Kidney (tissue), 14 donors: ENCODE data around the gene LPA. TPM values are rescaled to one million over a fixed set of nuclear protein-coding genes. Genes with fewer than 3 reads are reported as not detected.
A peak's percentile ranks its signal among the peaks of the same experiment; 100 is the strongest.

Experiments used
- DNase-seq, 5 donors: peaks; one replicate each; pipeline ENCODE4 v3.0.0-alpha.2; 2013 to 2020
- FAIRE-seq: peaks from 2 replicates; lab custom pipeline; 2012; peaks lifted over from hg19 to GRCh38; lab: Jason Lieb, UNC
- H3K27ac ChIP-seq, 2 donors: one replicate each; pipeline ENCODE4 v1.7.0; 2013; ENCODE audit warnings: low read depth in 2 of 2, low read length in 2 of 2, inconsistent platforms in 1 of 2
- H3K27me3 ChIP-seq: one replicate; pipeline ENCODE4 v1.7.1; 2013; ENCODE audit warnings: low read length, inconsistent platforms; ENCODE audit not compliant: control insufficient read depth, insufficient read depth
- H3K36me3 ChIP-seq, 3 donors: one replicate each; pipeline versions ENCODE4 v1.7.0 to v1.7.1; 2013; ENCODE audit warnings: low read length in 3 of 3, control low read depth in 1 of 3, inconsistent platforms in 1 of 3; ENCODE audit not compliant: insufficient read depth in 3 of 3, control insufficient read depth in 2 of 3
- H3K4me1 ChIP-seq, 3 donors: one replicate each; pipeline versions ENCODE4 v1.7.0 to v1.7.1; 2013; ENCODE audit warnings: low read length in 3 of 3, inconsistent platforms in 1 of 3, low read depth in 1 of 3; ENCODE audit not compliant: control insufficient read depth in 2 of 3, insufficient read depth in 2 of 3
- H3K4me3 ChIP-seq, 3 donors: one replicate each; pipeline versions ENCODE4 v1.7.0 to v1.8.1; 2013; ENCODE audit warnings: low read length in 3 of 3, control low read depth in 1 of 3, inconsistent platforms in 1 of 3
- H3K9ac ChIP-seq, 3 donors: one replicate each; pipeline versions ENCODE4 v1.7.0 to v1.7.1; 2013; ENCODE audit warnings: low read length in 3 of 3, control low read depth in 1 of 3, inconsistent platforms in 1 of 3
- H3K9me3 ChIP-seq, 3 donors: one replicate each; pipeline versions ENCODE4 v1.7.0 to v1.7.1; 2013; ENCODE audit warnings: low read length in 3 of 3, control low read depth in 1 of 3, inconsistent platforms in 1 of 3; ENCODE audit not compliant: control insufficient read depth in 2 of 3, insufficient read depth in 1 of 3
- intact Hi-C: fragments of 100-400 bp; cut with DNase I; formaldehyde crosslinking; loops from one replicate; pipeline ENCODE4 v1.11.1; 2022
- polyA plus RNA-seq: library from polyadenylated mRNA; stranded (reverse); fragments of 350-450 nt; fragmentation: Illumina TruSeq; extraction: RNeasy Lipid Tissue Mini Kit (QIAGEN cat#74804); gene quantifications from one replicate; pipeline ENCODE4 v1.2.3, GENCODE V29; 2014; ENCODE audit warnings: low read depth, low replicate concordance; ENCODE audit not compliant: insufficient read depth
- total RNA-seq: library from RNA; stranded (reverse); fragmentation: NEBNext Ultra II Directional; extraction: Animal tissue kit (Norgen Biotek cat#: 25700); gene quantifications from one replicate; pipeline ENCODE4 v1.2.1, GENCODE V29; 2021
- TF ChIP-seq, protein P1 (sequence below): IDR thresholded peaks from 3 replicates; pipeline ENCODE4 v1.5.1; 2012; ENCODE audit warnings: mild to moderate bottlenecking, moderate library complexity, borderline replicate concordance; ENCODE audit not compliant: insufficient read depth; ENCODE audit errors: extremely low read depth
- donor health status: control.
- donor health status: control.
- donor health status: control.
- donor health status: control.
- donor health status: control.
- donor health status: DM: yes; HTN: yes; CAD: no.
- donor health status: Normal renal cell carcinoma (clear cell type).

The LPA gene
- total and polyA plus RNA-seq, 2 donors from 2014 or later: not detected

DNA sequence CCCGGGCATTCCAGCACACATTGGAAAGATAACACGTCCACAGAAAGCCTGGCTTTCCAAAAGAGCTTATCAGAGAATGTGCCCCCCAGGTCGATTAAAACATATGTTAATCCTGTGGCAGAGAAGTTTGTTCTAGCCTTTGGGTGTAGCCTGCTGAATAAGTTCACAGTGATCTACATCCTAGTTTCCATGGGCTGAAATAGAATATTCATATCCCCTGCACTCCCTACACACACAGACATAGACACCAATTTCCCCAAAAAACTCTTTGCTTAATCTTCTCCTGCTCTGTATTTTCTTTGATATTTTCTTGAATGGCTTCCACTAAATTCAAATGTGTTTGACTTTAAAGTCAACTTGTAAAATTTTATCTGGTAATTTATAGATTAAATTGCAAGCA lies 1.6 kb downstream of the LPA start:
- Histone ChIP-seq H3K4me3 (no peak overlapping the region), H3K27me3 (no peaks in the 10 kb centered on the region), H3K27ac (no peak overlapping the region), H3K9ac (no peak overlapping the region), H3K4me1 (no peaks in the 10 kb centered on the region), H3K36me3 (no peaks in the 10 kb centered on the region), H3K9me3 (peaks cover 0 to 2% (median 0%) of the 10 kb centered on the region in 3 donors)
- TF ChIP-seq, protein P1, sequence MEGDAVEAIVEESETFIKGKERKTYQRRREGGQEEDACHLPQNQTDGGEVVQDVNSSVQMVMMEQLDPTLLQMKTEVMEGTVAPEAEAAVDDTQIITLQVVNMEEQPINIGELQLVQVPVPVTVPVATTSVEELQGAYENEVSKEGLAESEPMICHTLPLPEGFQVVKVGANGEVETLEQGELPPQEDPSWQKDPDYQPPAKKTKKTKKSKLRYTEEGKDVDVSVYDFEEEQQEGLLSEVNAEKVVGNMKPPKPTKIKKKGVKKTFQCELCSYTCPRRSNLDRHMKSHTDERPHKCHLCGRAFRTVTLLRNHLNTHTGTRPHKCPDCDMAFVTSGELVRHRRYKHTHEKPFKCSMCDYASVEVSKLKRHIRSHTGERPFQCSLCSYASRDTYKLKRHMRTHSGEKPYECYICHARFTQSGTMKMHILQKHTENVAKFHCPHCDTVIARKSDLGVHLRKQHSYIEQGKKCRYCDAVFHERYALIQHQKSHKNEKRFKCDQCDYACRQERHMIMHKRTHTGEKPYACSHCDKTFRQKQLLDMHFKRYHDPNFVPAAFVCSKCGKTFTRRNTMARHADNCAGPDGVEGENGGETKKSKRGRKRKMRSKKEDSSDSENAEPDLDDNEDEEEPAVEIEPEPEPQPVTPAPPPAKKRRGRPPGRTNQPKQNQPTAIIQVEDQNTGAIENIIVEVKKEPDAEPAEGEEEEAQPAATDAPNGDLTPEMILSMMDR: no peak
- no peak for DNase-seq
- no peak for FAIRE-seq
- intact Hi-C loops: no loop called here

DNA sequence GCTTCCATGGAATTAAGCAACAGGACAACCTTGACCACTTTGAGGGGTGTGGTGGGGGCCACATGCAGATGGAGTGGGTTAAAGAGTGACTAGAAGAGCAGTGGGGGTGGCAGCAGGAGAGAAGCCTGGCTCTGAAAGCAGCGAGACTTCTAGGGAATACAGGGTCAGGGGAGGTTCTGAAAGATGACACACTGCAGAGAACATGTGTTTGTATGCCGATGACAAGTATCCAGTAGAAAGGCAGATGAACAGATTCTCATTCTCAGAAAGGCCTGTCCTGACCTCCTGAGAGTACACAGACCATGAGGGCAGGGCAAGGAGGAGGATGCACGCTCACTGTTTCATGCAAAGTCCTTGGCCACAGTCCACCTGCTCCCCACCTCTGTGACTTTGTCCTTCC lies 2.9 kb downstream of the LPA start:
- no peak overlapping the region for H3K9ac ChIP-seq
- DNase-seq: no peak
- no peaks in the 10 kb centered on the region for H3K27me3 ChIP-seq
- H3K4me1 ChIP-seq: no peaks in the 10 kb centered on the region
- no peaks in the 10 kb centered on the region for H3K36me3 ChIP-seq
- H3K4me3 ChIP-seq: no peak overlapping the region
- intact Hi-C loops: no loop called here
- H3K27ac ChIP-seq: no peak overlapping the region
- no peak for FAIRE-seq
- TF ChIP-seq, protein P1: no peak
- peaks cover 0 to 8% (median 2%) of the 10 kb centered on the region in 3 donors for H3K9me3 ChIP-seq

DNA sequence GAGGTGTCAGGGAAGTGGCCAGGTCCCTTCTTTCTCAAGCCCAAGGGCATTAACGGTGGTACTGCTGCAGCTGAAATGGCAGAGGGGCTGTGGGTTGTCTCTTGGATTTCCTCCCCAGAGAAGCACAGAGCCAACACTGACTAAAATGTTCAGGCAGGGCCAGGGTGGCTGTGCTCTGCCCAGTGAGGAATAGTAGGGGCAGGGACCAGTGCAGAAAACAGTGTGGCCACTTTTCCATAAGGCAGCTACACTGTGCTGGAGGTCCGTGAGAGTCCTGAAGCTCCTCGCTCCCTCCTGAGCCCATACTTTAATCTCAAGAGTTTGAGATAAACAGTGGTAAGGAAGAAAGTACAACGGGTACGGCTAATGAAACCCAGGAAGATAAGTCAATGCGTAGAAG lies 4.5 kb downstream of the LPA start:
- TF ChIP-seq, protein P1: no peak
- Histone ChIP-seq H3K27me3 (no peaks in the 10 kb centered on the region), H3K27ac (no peak overlapping the region), H3K9me3 (peaks cover 0 to 8% (median 2%) of the 10 kb centered on the region in 3 donors), H3K4me1 (no peaks in the 10 kb centered on the region), H3K9ac (no peak overlapping the region), H3K4me3 (no peak overlapping the region), H3K36me3 (no peaks in the 10 kb centered on the region)
- DNase-seq (no peak), FAIRE-seq (no peak)
- intact Hi-C loops: no loop called here

DNA sequence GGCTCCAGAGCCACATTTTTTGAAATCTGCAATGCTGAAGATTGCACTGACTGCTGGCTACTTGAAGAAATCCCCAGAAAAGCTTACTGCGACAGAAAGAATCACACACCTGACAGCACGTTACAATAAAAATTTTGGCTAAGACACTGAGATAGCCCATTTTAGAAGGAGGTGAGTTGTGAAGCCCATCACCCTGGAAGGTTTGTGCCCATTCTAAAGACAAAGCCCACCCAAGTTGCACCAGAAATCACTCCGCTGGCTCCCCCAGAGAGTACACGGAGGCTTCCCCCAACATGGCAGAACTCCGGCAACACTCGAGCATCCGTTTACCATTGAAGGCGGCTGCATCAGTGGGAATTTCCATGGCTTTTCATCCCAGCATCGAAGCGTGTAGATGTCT lies 29.4 kb downstream of the LPA start:
- TF ChIP-seq, protein P1: no peak

More for the DNA sequence above, 29.4 kb downstream of the LPA start:
- Histone ChIP-seq H3K27ac (no peak overlapping the region), H3K9ac (no peak overlapping the region), H3K4me1 (no peaks in the 10 kb centered on the region), H3K9me3 (no peaks in the 10 kb centered on the region), H3K36me3 (no peaks in the 10 kb centered on the region), H3K27me3 (no peaks in the 10 kb centered on the region), H3K4me3 (no peak overlapping the region)
- intact Hi-C loops: no loop called here
- FAIRE-seq: no peak
- peak in 2 of 5 donors; percentile 3 to 34 for DNase-seq
